Measurements from ENCODE around the gene FGD4. TPM values are rescaled to one million over a fixed set of nuclear protein-coding genes. Genes with fewer than 3 reads are reported as not detected.

Gene FGD4
- total and polyA plus RNA-seq, 2 donors from 2014 or later: 4.9 to 55.5 TPM

- intact Hi-C loops (cut with DNase I): no loop called here
- FAIRE-seq (no peak), DNase-seq (no peak)
- TF ChIP-seq CTCF (IDR thresholded peaks at IDR 0.05; ENCODE audit: borderline replicate concordance, extremely low read depth, insufficient read depth): no peak
- Histone ChIP-seq H3K27ac (ENCODE audit: low read depth in 2 of 2, low read length in 2 of 2) (no peak overlapping the region), H3K9me3 (ENCODE audit: control insufficient read depth in 2 of 3, insufficient read depth in 1 of 3, low read length in 3 of 3) (no peaks in the 10 kb centered on the region), H3K36me3 (ENCODE audit: control insufficient read depth in 2 of 3, insufficient read depth in 3 of 3, low read length in 3 of 3) (no peaks in the 10 kb centered on the region), H3K4me1 (ENCODE audit: control insufficient read depth in 2 of 3, insufficient read depth in 2 of 3, low read depth in 1 of 3, low read length in 3 of 3) (no peaks in the 10 kb centered on the region), H3K27me3 (ENCODE audit: control insufficient read depth, insufficient read depth, low read length) (no peaks in the 10 kb centered on the region), H3K9ac (ENCODE audit: low read length in 3 of 3) (no peak overlapping the region), H3K4me3 (ENCODE audit: low read length in 3 of 3) (no peak overlapping the region)
Observed at GRCh38 chr12:32690927-32691326, 291.6 kb downstream of the FGD4 start.

- no peaks in the 10 kb centered on the region for H3K9me3 ChIP-seq (ENCODE audit: control insufficient read depth in 2 of 3, insufficient read depth in 1 of 3, low read length in 3 of 3)
- intact Hi-C loops (cut with DNase I): no loop called here
- H3K4me1 ChIP-seq (ENCODE audit: control insufficient read depth in 2 of 3, insufficient read depth in 2 of 3, low read depth in 1 of 3, low read length in 3 of 3): no peaks in the 10 kb centered on the region
- H3K9ac ChIP-seq (ENCODE audit: low read length in 3 of 3): no peak overlapping the region
- no peaks in the 10 kb centered on the region for H3K36me3 ChIP-seq (ENCODE audit: control insufficient read depth in 2 of 3, insufficient read depth in 3 of 3, low read length in 3 of 3)
- H3K4me3 ChIP-seq (ENCODE audit: low read length in 3 of 3): no peak overlapping the region
- TF ChIP-seq CTCF (IDR thresholded peaks at IDR 0.05; ENCODE audit: borderline replicate concordance, extremely low read depth, insufficient read depth): no peak
- FAIRE-seq: no peak
- H3K27ac ChIP-seq (ENCODE audit: low read depth in 2 of 2, low read length in 2 of 2): no peak overlapping the region
- H3K27me3 ChIP-seq (ENCODE audit: control insufficient read depth, insufficient read depth, low read length): no peaks in the 10 kb centered on the region
- DNase-seq: no peak
Observed at GRCh38 chr12:32692358-32692757, 293.0 kb downstream of the FGD4 start.

- H3K9me3 ChIP-seq (ENCODE audit: control insufficient read depth in 2 of 3, insufficient read depth in 1 of 3, low read length in 3 of 3): no peaks in the 10 kb centered on the region
- no peak for TF ChIP-seq CTCF (IDR thresholded peaks at IDR 0.05; ENCODE audit: borderline replicate concordance, extremely low read depth, insufficient read depth)
- no peak overlapping the region for H3K27ac ChIP-seq (ENCODE audit: low read depth in 2 of 2, low read length in 2 of 2)
- H3K36me3 ChIP-seq (ENCODE audit: control insufficient read depth in 2 of 3, insufficient read depth in 3 of 3, low read length in 3 of 3): no peaks in the 10 kb centered on the region
- FAIRE-seq (peak; percentile 66), DNase-seq (no peak)
- H3K9ac ChIP-seq (ENCODE audit: low read length in 3 of 3): no peak overlapping the region
- no peaks in the 10 kb centered on the region for H3K4me1 ChIP-seq (ENCODE audit: control insufficient read depth in 2 of 3, insufficient read depth in 2 of 3, low read depth in 1 of 3, low read length in 3 of 3)
- no peak overlapping the region for H3K4me3 ChIP-seq (ENCODE audit: low read length in 3 of 3)
- intact Hi-C loops (cut with DNase I): no loop called here
- no peaks in the 10 kb centered on the region for H3K27me3 ChIP-seq (ENCODE audit: control insufficient read depth, insufficient read depth, low read length)
Observed at GRCh38 chr12:32693036-32693435, 293.7 kb downstream of the FGD4 start.

Data from kidney (tissue), 14 donors.